T follicular helper cell (primary cell): ENCODE results near the gene VTI1A.

Experiments used
- DNase-seq: peaks from one replicate; pipeline ENCODE4 v3.0.0-alpha.2; 2020; ENCODE audit warnings: low read depth

The VTI1A gene

GRCh38 chr10:112679392-112679791, 232.4 kb downstream of the VTI1A start:
- DNase-seq, result no peak

GRCh38 chr10:112680586-112680985, 233.6 kb downstream of the VTI1A start:
- DNase-seq, result no peak

GRCh38 chr10:112687647-112688046, 240.6 kb downstream of the VTI1A start:
- no peak for DNase-seq

- no peak for DNase-seq
Observed at GRCh38 chr10:112689327-112690072, 242.5 kb downstream of the VTI1A start.

- no peak for DNase-seq
Observed at GRCh38 chr10:112695539-112695938, 248.5 kb downstream of the VTI1A start.

- no peak for DNase-seq
Observed at GRCh38 chr10:112696592-112696991, 249.6 kb downstream of the VTI1A start.

GRCh38 chr10:112698133-112698817, 251.3 kb downstream of the VTI1A start:
- no peak for DNase-seq

GRCh38 chr10:112698818-112699164, 251.8 kb downstream of the VTI1A start:
- no peak for DNase-seq

- no peak for DNase-seq
Observed at GRCh38 chr10:112700215-112700671, 253.2 kb downstream of the VTI1A start.

- DNase-seq, result no peak
Observed at GRCh38 chr10:112701211-112701877, 254.3 kb downstream of the VTI1A start.

- no peak for DNase-seq
Observed at GRCh38 chr10:112701878-112702255, 254.9 kb downstream of the VTI1A start.

GRCh38 chr10:112706577-112706976, 259.6 kb downstream of the VTI1A start:
- no peak for DNase-seq

GRCh38 chr10:112708461-112708860, 261.4 kb downstream of the VTI1A start:
- no peak for DNase-seq

- DNase-seq, result no peak
Observed at GRCh38 chr10:112710528-112710927, 263.5 kb downstream of the VTI1A start.

GRCh38 chr10:112711366-112711765, 264.4 kb downstream of the VTI1A start:
- DNase-seq, result no peak

- no peak for DNase-seq
Observed at GRCh38 chr10:112712536-112712935, 265.5 kb downstream of the VTI1A start.

- no peak for DNase-seq
Observed at GRCh38 chr10:112713411-112713810, 266.4 kb downstream of the VTI1A start.

GRCh38 chr10:112715581-112715980, 268.6 kb downstream of the VTI1A start:
- no peak for DNase-seq

- no peak for DNase-seq
Observed at GRCh38 chr10:112716076-112716475, 269.1 kb downstream of the VTI1A start.

- DNase-seq, result no peak
Observed at GRCh38 chr10:112716924-112717413, 270.0 kb downstream of the VTI1A start.

- DNase-seq, result no peak
Observed at GRCh38 chr10:112720178-112720577, 273.2 kb downstream of the VTI1A start.

GRCh38 chr10:112721080-112721698, 274.2 kb downstream of the VTI1A start:
- no peak for DNase-seq
